GM21515 (cell line): ENCODE data around the gene MRTFB.

ENCODE experiments used
- ATAC-seq: cut with Tn5 transposase; IDR thresholded peaks from one replicate; pipeline ENCODE4 v1.9.1; 2021; ENCODE audit not compliant: unreplicated experiment

The MRTFB gene

GRCh38 chr16:14232106-14232864, 161.2 kb downstream of the MRTFB start:
- no peak for ATAC-seq

- ATAC-seq = no peak
Measured at GRCh38 chr16:14236401-14236800, 165.3 kb downstream of the MRTFB start.

- ATAC-seq = no peak
Measured at GRCh38 chr16:14238756-14239155, 167.6 kb downstream of the MRTFB start.

GRCh38 chr16:14239791-14240190, 168.7 kb downstream of the MRTFB start:
- ATAC-seq = no peak

- no peak for ATAC-seq
Measured at GRCh38 chr16:14240219-14240843, 169.2 kb downstream of the MRTFB start.

- no peak for ATAC-seq
Measured at GRCh38 chr16:14240964-14241363, 169.8 kb downstream of the MRTFB start.

GRCh38 chr16:14241631-14242030, 170.5 kb downstream of the MRTFB start:
- ATAC-seq = no peak

- no peak for ATAC-seq
Measured at GRCh38 chr16:14242769-14243168, 171.7 kb downstream of the MRTFB start.

- no peak for ATAC-seq
Measured at GRCh38 chr16:14244196-14245010, 173.3 kb downstream of the MRTFB start.

- no peak for ATAC-seq
Measured at GRCh38 chr16:14248791-14249190, 177.7 kb downstream of the MRTFB start.

- no peak for ATAC-seq
Measured at GRCh38 chr16:14249291-14250032, 178.3 kb downstream of the MRTFB start.

GRCh38 chr16:14251419-14251818, 180.3 kb downstream of the MRTFB start:
- ATAC-seq = no peak

GRCh38 chr16:14252860-14253259, 181.7 kb downstream of the MRTFB start:
- ATAC-seq = no peak

- ATAC-seq = no peak
Measured at GRCh38 chr16:14263011-14263410, 191.9 kb downstream of the MRTFB start.

GRCh38 chr16:14263769-14264168, 192.7 kb downstream of the MRTFB start:
- no peak for ATAC-seq

- no peak for ATAC-seq
Measured at GRCh38 chr16:14264327-14264943, 193.3 kb downstream of the MRTFB start.

- ATAC-seq = no peak
Measured at GRCh38 chr16:14268073-14268472, 197.0 kb downstream of the MRTFB start.

- no peak for ATAC-seq
Measured at GRCh38 chr16:14275934-14276333, 204.8 kb downstream of the MRTFB start.

GRCh38 chr16:14278749-14279148, 207.6 kb downstream of the MRTFB start:
- ATAC-seq = no peak

GRCh38 chr16:14280541-14280940, 209.4 kb downstream of the MRTFB start:
- ATAC-seq = no peak

- ATAC-seq = no peak
Measured at GRCh38 chr16:14283786-14284185, 212.7 kb downstream of the MRTFB start.
